HCT116 (cell line): ENCODE measurements around the gene AHI1. TPM values are rescaled to one million over a fixed set of nuclear protein-coding genes. Genes with fewer than 3 reads are reported as not detected.

ENCODE experiments used
- ATAC-seq: fragments of 200-7000 bp; cut with Tn5 transposase; 2 replicates; pipeline ENCODE4 v1.9.1; 2020; ENCODE audit warnings: mild to moderate bottlenecking, moderate library complexity
- BruUV-seq: library from RNA; stranded (reverse); fragments of 400-500 nt; replicated peaks from 2 replicates; lab custom pipeline; 2021; lab: Mats Ljungman, UMichigan
- CTCF ChIA-PET: fragments of 300-600 bp; sonication (Branson Sonifier 250); formaldehyde crosslinking; loops from one replicate; lab custom pipeline; 2021; ENCODE audit warnings: antibody characterized with exemption; lab: Charles Lee
- POLR2A ChIA-PET: fragments of 300-600, 350-600 bp; sonication (Branson Sonifier 250); formaldehyde crosslinking; loops from one replicate; lab custom pipeline; 2021; ENCODE audit warnings: antibody characterized with exemption; lab: Charles Lee
- RAD21 ChIA-PET, 2 experiments: fragments of 300-600 bp; sonication (Branson Sonifier 250); formaldehyde crosslinking; loops; one replicate each; lab custom pipeline; 2023; ENCODE audit warnings: low total read pairs in 2 of 2; ENCODE audit not compliant: uncharacterized antibody in 2 of 2, unreplicated experiment in 2 of 2, low non-redundant PET in 1 of 2; lab: Charles Lee
- DNase-seq: peaks from one replicate; pipeline ENCODE4 v3.0.0-alpha.2; 2010; ENCODE audit warnings: low read depth, low spot score
- H2AFZ ChIP-seq: fragments of 200-600 bp; shearing (Covaris generic), sonication (generic); 2 replicates; pipeline ENCODE4 v1.6.1; 2017; ENCODE audit warnings: low read depth, mixed run types, mixed read lengths, antibody characterized with exemption, low read length; ENCODE audit not compliant: poor library complexity, severe bottlenecking
- H3K27ac ChIP-seq: 2 replicates; pipeline ENCODE4 v1.5.1; 2012; ENCODE audit warnings: low read depth, low read length
- H3K27me3 ChIP-seq: fragments of 200-600 bp; sonication (generic); 2 replicates; pipeline ENCODE4 v1.6.1; 2016; ENCODE audit warnings: mixed run types, low read length, mixed read lengths; ENCODE audit not compliant: insufficient read depth
- H3K36me3 ChIP-seq, 2 experiments: fragments of 200-500 bp in 1 of 2; fragments of 200-600 bp in 1 of 2; sonication (Bioruptor generic) in 1 of 2; sonication (generic) in 1 of 2; 2 replicates each; pipeline versions ENCODE4 v1.5.1 to v1.6.1; 2014 to 2016; ENCODE audit warnings: low read length in 2 of 2, inconsistent platforms in 1 of 2, mixed read lengths in 1 of 2, mixed run types in 1 of 2; ENCODE audit not compliant: insufficient read depth in 2 of 2, control insufficient read depth in 1 of 2
- H3K4me1 ChIP-seq, 2 experiments: fragments of 200-600 bp in 1 of 2; sonication (generic) in 1 of 2; 2 replicates each; pipeline versions ENCODE4 v1.5.1 to v1.6.1; 2012 to 2017; ENCODE audit warnings: low read length in 2 of 2, inconsistent platforms in 1 of 2, mild to moderate bottlenecking in 1 of 2, mixed read lengths in 1 of 2, mixed run types in 1 of 2, moderate library complexity in 1 of 2; ENCODE audit not compliant: insufficient read depth in 2 of 2, control insufficient read depth in 1 of 2
- H3K4me2 ChIP-seq: fragments of 200-600 bp; sonication (generic); 2 replicates; pipeline ENCODE4 v1.6.1; 2017; ENCODE audit warnings: mixed run types, low read length, mixed read lengths
- H3K4me3 ChIP-seq, 2 experiments: fragments of 200-600 bp in 1 of 2; sonication (generic) in 1 of 2; replicated peaks in 1 of 2; 2 replicates each; pipeline ENCODE4 v1.5.1; 2011 to 2016; ENCODE audit warnings: low read length in 2 of 2, control low read depth in 1 of 2, low read depth in 1 of 2, mild to moderate bottlenecking in 1 of 2, mixed read lengths in 1 of 2, mixed run types in 1 of 2
- H3K79me2 ChIP-seq: fragments of 200-600 bp; sonication (generic); 2 replicates; pipeline ENCODE4 v1.6.1; 2017; ENCODE audit warnings: mild to moderate bottlenecking, mixed run types, low read length, moderate library complexity, mixed read lengths; ENCODE audit not compliant: insufficient read depth
- H3K9ac ChIP-seq: fragments of 200-600 bp; sonication (generic); 2 replicates; pipeline ENCODE4 v1.6.1; 2016; ENCODE audit warnings: low read length, mixed read lengths
- H3K9me2 ChIP-seq: fragments of 200-600 bp; sonication (generic), shearing (Covaris generic); 2 replicates; pipeline ENCODE4 v1.6.1; 2017; ENCODE audit warnings: mixed run types, mild to moderate bottlenecking, moderate library complexity; ENCODE audit not compliant: insufficient read depth
- H3K9me3 ChIP-seq, 2 experiments: fragments of 200-500 bp in 1 of 2; fragments of 200-600 bp in 1 of 2; sonication (Bioruptor generic) in 1 of 2; sonication (generic) in 1 of 2; 2 replicates each; pipeline ENCODE4 v1.6.1; 2014 to 2017; ENCODE audit warnings: low read length in 2 of 2, mixed read lengths in 2 of 2, inconsistent platforms in 1 of 2, low read depth in 1 of 2, mild to moderate bottlenecking in 1 of 2, mixed run types in 1 of 2, moderate library complexity in 1 of 2; ENCODE audit not compliant: control insufficient read depth in 1 of 2, insufficient read depth in 1 of 2
- H4K20me1 ChIP-seq: fragments of 200-600 bp; sonication (generic), shearing (Covaris generic); 2 replicates; pipeline ENCODE4 v1.6.1; 2017; ENCODE audit warnings: mixed run types, mild to moderate bottlenecking, moderate library complexity; ENCODE audit not compliant: insufficient read depth
- CEBPB ChIP-seq: IDR thresholded peaks from 2 replicates; pipeline ENCODE4 v1.6.1; 2012; ENCODE audit warnings: low read depth
- EZH2 ChIP-seq: fragments of 200-600 bp; sonication (generic); IDR thresholded peaks from 2 replicates; pipeline ENCODE4 v1.6.1; 2017; ENCODE audit warnings: antibody characterized with exemption, mixed run types
- POLR2A ChIP-seq: IDR thresholded peaks from 2 replicates; pipeline ENCODE4 v1.7.0; 2011; ENCODE audit warnings: borderline replicate concordance; ENCODE audit not compliant: insufficient read depth, insufficient read length; ENCODE audit errors: extremely low read depth
- POLR2AphosphoS5 ChIP-seq: IDR thresholded peaks from 2 replicates; pipeline ENCODE4 v1.6.1; 2011; ENCODE audit warnings: mild to moderate bottlenecking, low read depth, low read length, moderate library complexity
- SRF ChIP-seq: IDR thresholded peaks from 2 replicates; pipeline ENCODE4 v1.6.1; 2012; ENCODE audit warnings: low read depth
- ZNF274 ChIP-seq: fragments of 200-500 bp; sonication (Bioruptor generic); IDR thresholded peaks from 2 replicates; pipeline ENCODE4 v1.6.1; 2014; ENCODE audit warnings: mild to moderate bottlenecking, low read depth, low read length, inconsistent platforms
- intact Hi-C: fragments of 100-400 bp; cut with micrococcal nuclease; formaldehyde crosslinking; loops from 2 replicates; pipeline ENCODE4 v1.10.0; 2022
- total RNA-seq: library from RNA; stranded (reverse); gene quantifications from one replicate; pipeline ENCODE4 v1.2.1, GENCODE V29; 2021; ENCODE audit not compliant: unreplicated experiment

AHI1 gene
- total RNA-seq, 1 experiment from 2014 or later: 29.6 TPM

DNA sequence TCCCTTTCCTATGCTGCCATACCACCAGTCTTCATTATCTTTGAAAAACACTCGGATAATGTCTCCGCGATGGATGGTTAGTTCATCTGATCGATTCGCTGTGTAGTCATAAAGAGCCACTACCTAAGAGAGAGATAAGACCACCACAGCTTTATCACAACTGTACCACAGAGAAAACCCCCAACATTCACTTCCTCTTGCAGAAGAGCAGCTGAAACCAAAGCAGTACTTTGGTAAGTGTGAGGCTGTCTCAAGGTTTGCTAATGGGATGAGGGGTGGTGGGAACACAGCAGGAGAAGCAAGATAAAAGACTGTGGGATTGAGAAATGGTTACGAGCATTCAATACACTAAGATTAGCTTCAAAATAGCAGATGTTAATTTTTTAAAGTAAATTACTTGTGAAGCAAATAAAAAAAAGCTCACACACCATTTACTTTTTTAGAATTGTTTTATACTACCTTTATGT is 174.3 kb downstream of the AHI1 start:
- ChIA-PET POLR2A (no interaction called here), RAD21 (no interaction called here), CTCF (no interaction called here)
- Histone ChIP-seq H3K27me3 (no peaks in the 10 kb centered on the region), H3K9ac (no peak overlapping the region), H3K4me1 (no peaks in the 10 kb centered on the region), H3K27ac (no peak overlapping the region), H3K4me2 (no peak overlapping the region), H3K79me2 (no peaks in the 10 kb centered on the region), H2AFZ (no peak overlapping the region), H3K36me3 (no peaks in the 10 kb centered on the region), H3K9me2 (no peaks in the 10 kb centered on the region), H3K9me3 (no peaks in the 10 kb centered on the region), H4K20me1 (no peaks in the 10 kb centered on the region), H3K4me3 (no peak overlapping the region)
- no peak for ATAC-seq
- BruUV-seq: no TSS peak
- DNase-seq: no peak
- no peak for TF ChIP-seq CEBPB
- intact Hi-C loops: no loop called here

DNA sequence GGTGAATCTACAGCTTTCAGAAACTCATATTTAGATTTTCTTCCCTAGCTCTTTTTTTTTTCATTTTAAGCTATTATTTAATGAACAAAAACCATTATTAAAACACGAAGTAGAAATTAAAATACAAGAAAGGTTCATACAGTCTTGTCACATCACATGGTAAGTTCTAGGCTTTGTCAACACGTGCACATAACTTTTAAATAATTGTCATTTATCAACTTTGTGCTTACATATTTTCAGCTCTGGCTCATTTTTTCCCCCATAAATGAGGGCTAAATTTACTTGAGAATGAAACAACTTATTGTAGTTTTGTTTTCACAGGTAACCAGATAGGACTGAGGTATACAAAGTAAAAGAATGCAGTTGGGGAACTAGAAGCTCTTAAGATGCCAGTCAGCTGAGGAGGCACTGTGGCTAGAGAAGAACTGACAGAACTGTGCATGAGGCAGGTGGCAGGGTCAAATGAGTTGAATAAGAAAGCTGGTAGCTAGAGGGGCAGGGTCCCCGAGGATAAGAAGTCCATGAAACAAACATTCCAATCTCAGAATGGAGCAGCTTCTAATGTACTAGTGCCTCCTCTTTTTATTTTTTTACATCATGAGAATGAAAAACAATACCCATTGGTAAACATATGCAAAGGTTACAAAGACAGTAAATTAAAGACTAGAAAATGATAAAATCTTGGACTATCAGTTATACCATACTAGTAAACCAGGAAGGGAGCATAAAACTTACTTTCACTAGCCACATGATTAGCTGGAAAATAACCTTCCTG is 174.9 kb downstream of the AHI1 start:
- intact Hi-C loops: no loop called here
- POLR2A ChIA-PET: no interaction called here
- no peak overlapping the region for H2AFZ ChIP-seq
- H3K9me2 ChIP-seq: no peaks in the 10 kb centered on the region
- TF ChIP-seq SRF: no peak
- no peak for TF ChIP-seq ZNF274
- no peak for TF ChIP-seq POLR2A
- no peak for TF ChIP-seq POLR2AphosphoS5
- no peak for TF ChIP-seq EZH2
- TF ChIP-seq, all 23 proteins: peak for 0
- ChIA-PET RAD21 (no interaction called here), CTCF (no interaction called here)
- no peak overlapping the region for H3K4me3 ChIP-seq
- ATAC-seq: no peak
- no peak overlapping the region for H3K9ac ChIP-seq
- H3K79me2 ChIP-seq: no peaks in the 10 kb centered on the region
- no peaks in the 10 kb centered on the region for H3K9me3 ChIP-seq
- H3K36me3 ChIP-seq: no peaks in the 10 kb centered on the region
- H3K27me3 ChIP-seq: no peaks in the 10 kb centered on the region
- no peaks in the 10 kb centered on the region for H3K4me1 ChIP-seq
- H3K27ac ChIP-seq: no peak overlapping the region
- no peaks in the 10 kb centered on the region for H4K20me1 ChIP-seq
- no peak overlapping the region for H3K4me2 ChIP-seq
- BruUV-seq: no TSS peak
- DNase-seq: no peak
